Activated gamma-delta T cell treated with Interleukin-2 at 50 U/mL for 16 hours (primary cell): ENCODE measurements around the gene TMTC1.

Experiments used
- DNase-seq: peaks from one replicate; pipeline ENCODE4 v3.0.0-alpha.2; 2020

The TMTC1 gene

GRCh38 chr12:29609431-29610215 lies 174.1 kb downstream of the TMTC1 start:
- no peak for DNase-seq

GRCh38 chr12:29608581-29608980 lies 175.2 kb downstream of the TMTC1 start:
- DNase-seq: no peak

GRCh38 chr12:29599381-29599780 lies 184.4 kb downstream of the TMTC1 start:
- DNase-seq: no peak

- DNase-seq: no peak
These were observed 188.5 kb downstream of the TMTC1 start for GRCh38 chr12:29595071-29595755.

- no peak for DNase-seq
These were observed 190.7 kb downstream of the TMTC1 start for GRCh38 chr12:29593001-29593400.

GRCh38 chr12:29591140-29592020 lies 192.4 kb downstream of the TMTC1 start:
- no peak for DNase-seq

- no peak for DNase-seq
These were observed 193.9 kb downstream of the TMTC1 start for GRCh38 chr12:29589851-29590250.

- no peak for DNase-seq
These were observed 194.4 kb downstream of the TMTC1 start for GRCh38 chr12:29589286-29589820.

GRCh38 chr12:29582677-29583272 lies 201.0 kb downstream of the TMTC1 start:
- no peak for DNase-seq

GRCh38 chr12:29582146-29582545 lies 201.6 kb downstream of the TMTC1 start:
- no peak for DNase-seq

GRCh38 chr12:29581631-29582030 lies 202.1 kb downstream of the TMTC1 start:
- DNase-seq: no peak

GRCh38 chr12:29580971-29581370 lies 202.8 kb downstream of the TMTC1 start:
- DNase-seq: no peak

- DNase-seq: no peak
These were observed 205.0 kb downstream of the TMTC1 start for GRCh38 chr12:29578731-29579130.

- DNase-seq: no peak
These were observed 205.7 kb downstream of the TMTC1 start for GRCh38 chr12:29578070-29578469.

GRCh38 chr12:29574500-29574899 lies 209.2 kb downstream of the TMTC1 start:
- no peak for DNase-seq

GRCh38 chr12:29572938-29573337 lies 210.8 kb downstream of the TMTC1 start:
- DNase-seq: no peak

- no peak for DNase-seq
These were observed 211.3 kb downstream of the TMTC1 start for GRCh38 chr12:29572464-29572863.

- no peak for DNase-seq
These were observed 214.5 kb downstream of the TMTC1 start for GRCh38 chr12:29569132-29569757.

- DNase-seq: no peak
These were observed 217.3 kb downstream of the TMTC1 start for GRCh38 chr12:29566441-29566840.

- DNase-seq: no peak
These were observed 218.0 kb downstream of the TMTC1 start for GRCh38 chr12:29565727-29566126.

GRCh38 chr12:29564925-29565324 lies 218.8 kb downstream of the TMTC1 start:
- no peak for DNase-seq

- no peak for DNase-seq
These were observed 220.1 kb downstream of the TMTC1 start for GRCh38 chr12:29563636-29564035.
